Naive thymus-derived CD8-positive, alpha-beta T cell (primary cell): ENCODE data around the gene LRRC56. TPM values are rescaled to one million over a fixed set of nuclear protein-coding genes. Genes with fewer than 3 reads are reported as not detected.
"Not testable (repeated sequence)": the region's sequence is repeated elsewhere in the genome, so short reads cannot be mapped to it uniquely, and the experiment has no call there.

ENCODE experiments used
- ATAC-seq, 2 donors: fragments of 150-1000 bp; cut with Tn5 transposase in 1 of 2; sonication (Bioruptor Pico), chemical (Tn5 transposase) in 1 of 2; 1 replicate in 1 of 2; 2 replicates in 1 of 2; pipeline ENCODE4 v1.10.0; 2021; ENCODE audit warnings: mild to moderate bottlenecking in 2 of 2, moderate library complexity in 2 of 2
- POLR2A ChIA-PET: fragments of 350-600 bp; sonication (Branson Sonifier 250); formaldehyde crosslinking; loops from one replicate; lab custom pipeline; 2021; ENCODE audit warnings: antibody characterized with exemption; lab: Charles Lee
- DNase-seq, 10 donors: peaks; one replicate each; pipeline versions ENCODE4 v3.0.0 to v3.0.0-alpha.2; 2020 to 2022
- H3K27ac Mint-ChIP-seq, 10 donors: one replicate each; pipeline ENCODE4 v1.8.0; 2020 to 2022; ENCODE audit warnings: mild to moderate bottlenecking in 10 of 10, mixed read lengths in 10 of 10, moderate library complexity in 4 of 10, inconsistent platforms in 1 of 10
- H3K27me3 Mint-ChIP-seq, 5 donors: one replicate each; pipeline ENCODE4 v1.8.0; 2021 to 2022; ENCODE audit warnings: mixed read lengths in 5 of 5
- H3K36me3 Mint-ChIP-seq, 3 donors: one replicate each; pipeline ENCODE4 v1.8.0; 2020 to 2022; ENCODE audit warnings: mixed read lengths in 3 of 3, mild to moderate bottlenecking in 2 of 3, inconsistent platforms in 1 of 3
- H3K4me1 Mint-ChIP-seq, 4 donors: one replicate each; pipeline ENCODE4 v1.8.0; 2021 to 2022; ENCODE audit warnings: mixed read lengths in 4 of 4
- H3K4me3 Mint-ChIP-seq, 10 donors: one replicate each; pipeline ENCODE4 v1.8.0; 2020 to 2022; ENCODE audit warnings: mild to moderate bottlenecking in 10 of 10, mixed read lengths in 10 of 10, moderate library complexity in 6 of 10, inconsistent platforms in 1 of 10
- H3K9me3 Mint-ChIP-seq, 9 donors: one replicate each; pipeline ENCODE4 v1.8.0; 2020 to 2022; ENCODE audit warnings: mixed read lengths in 9 of 9, mild to moderate bottlenecking in 3 of 9, inconsistent platforms in 1 of 9, moderate library complexity in 1 of 9
- polyA plus RNA-seq, 3 donors: library from polyadenylated mRNA; unstranded; fragments of 300-500 nt; fragmentation: Illumina TruSeq; gene quantifications; one replicate each; pipeline ENCODE4 v1.2.3, GENCODE V29; 2021
- total RNA-seq, 8 experiments: library from RNA in 2 of 8; stranded (reverse) in 2 of 8; gene quantifications; one replicate each; pipeline ENCODE4 v1.2.3 and lab custom pipeline; 2021 to 2026

LRRC56 gene
- total and polyA plus RNA-seq, 5 experiments from 2014 or later, result 0.32 to 5.2 (median 1.1) TPM

DNA sequence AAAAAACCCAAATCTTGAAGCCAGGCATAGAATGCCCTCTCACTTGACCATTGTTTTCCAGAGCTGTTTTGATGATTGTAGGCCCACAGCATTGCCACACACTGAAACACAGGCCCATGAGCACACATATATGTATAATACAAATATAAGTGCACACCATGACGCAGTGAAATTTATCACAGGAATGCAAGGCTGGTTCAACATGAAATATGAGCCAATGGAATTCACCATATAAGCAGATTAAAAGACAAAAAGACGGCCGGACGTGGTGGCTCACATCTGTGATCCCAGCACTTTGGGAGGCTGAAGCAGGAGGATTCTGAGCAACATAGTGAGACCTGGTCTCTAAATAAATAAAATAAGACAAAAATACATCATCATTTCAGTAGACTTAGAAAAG lies 20.9 kb upstream of the LRRC56 start:
- H3K9me3 Mint-ChIP-seq, result peaks cover 0 to 7% (median 0%) of the 10 kb centered on the region in 9 donors
- H3K4me1 Mint-ChIP-seq, result peaks cover 2 to 12% (median 7%) of the 10 kb centered on the region in 4 donors
- ATAC-seq (no peak), DNase-seq (no peak)
- POLR2A ChIA-PET, result interaction anchor here (0.6 kb wide), 1 partner anchor 237 kb away, joined by 4 read pairs; no protein-coding TSS in a partner anchor
- H3K27me3 Mint-ChIP-seq, result no peaks in the 10 kb centered on the region
- peak overlapping the region in 3 of 10 donors; percentile 31 to 54 (median 42) for H3K27ac Mint-ChIP-seq
- peaks cover 0 to 14% (median 5%) of the 10 kb centered on the region in 3 donors for H3K36me3 Mint-ChIP-seq
- no peak overlapping the region for H3K4me3 Mint-ChIP-seq

DNA sequence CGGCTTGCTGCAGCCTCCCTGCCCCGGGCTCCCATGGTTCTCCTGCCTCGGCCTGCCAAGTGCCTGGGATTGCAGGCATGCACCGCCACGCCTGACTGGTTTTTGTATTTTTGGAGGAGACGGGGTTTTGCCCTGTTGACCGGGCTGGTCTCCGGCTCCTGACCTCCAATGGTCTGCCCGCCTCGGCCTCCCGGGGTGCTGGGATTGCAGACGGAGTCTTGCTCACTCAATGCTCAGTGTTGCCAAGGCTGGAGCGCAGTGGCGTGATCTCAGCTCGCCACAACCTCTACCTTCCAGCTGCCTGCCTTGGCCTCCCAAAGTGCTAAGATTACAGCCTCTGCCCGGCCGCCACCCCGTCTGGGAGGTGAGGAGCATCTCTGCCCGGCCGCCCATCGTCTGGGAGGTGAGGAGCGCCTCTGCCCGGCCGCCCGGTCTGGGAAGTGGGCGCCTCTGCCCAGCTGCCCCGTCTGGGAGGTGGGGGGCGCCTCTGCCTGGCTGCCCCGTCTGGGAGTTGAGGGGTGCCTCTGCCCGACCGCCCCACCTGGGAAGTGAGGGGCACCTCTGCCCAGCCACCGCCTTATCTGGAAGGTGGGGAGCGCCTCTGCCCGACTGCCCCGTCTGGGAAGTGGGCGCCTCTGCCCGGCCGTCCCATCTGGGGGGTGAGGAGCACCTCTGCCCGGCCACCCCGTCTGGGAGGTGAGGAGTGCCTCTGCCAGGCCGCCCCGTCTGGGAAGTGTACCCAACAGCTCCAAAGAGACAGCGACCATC lies 20.2 kb upstream of the LRRC56 start:
- Mint-ChIP-seq H3K4me1 (peaks cover 2 to 12% (median 7%) of the 10 kb centered on the region in 4 donors), H3K36me3 (peaks cover 0 to 10% (median 5%) of the 10 kb centered on the region in 3 donors), H3K27ac (peak overlapping the region in 1 of 10 donors; percentile 56)
- POLR2A ChIA-PET, ATAC-seq, H3K4me3 Mint-ChIP-seq, DNase-seq, H3K9me3 Mint-ChIP-seq, H3K27me3 Mint-ChIP-seq: not testable (repeated sequence)

DNA sequence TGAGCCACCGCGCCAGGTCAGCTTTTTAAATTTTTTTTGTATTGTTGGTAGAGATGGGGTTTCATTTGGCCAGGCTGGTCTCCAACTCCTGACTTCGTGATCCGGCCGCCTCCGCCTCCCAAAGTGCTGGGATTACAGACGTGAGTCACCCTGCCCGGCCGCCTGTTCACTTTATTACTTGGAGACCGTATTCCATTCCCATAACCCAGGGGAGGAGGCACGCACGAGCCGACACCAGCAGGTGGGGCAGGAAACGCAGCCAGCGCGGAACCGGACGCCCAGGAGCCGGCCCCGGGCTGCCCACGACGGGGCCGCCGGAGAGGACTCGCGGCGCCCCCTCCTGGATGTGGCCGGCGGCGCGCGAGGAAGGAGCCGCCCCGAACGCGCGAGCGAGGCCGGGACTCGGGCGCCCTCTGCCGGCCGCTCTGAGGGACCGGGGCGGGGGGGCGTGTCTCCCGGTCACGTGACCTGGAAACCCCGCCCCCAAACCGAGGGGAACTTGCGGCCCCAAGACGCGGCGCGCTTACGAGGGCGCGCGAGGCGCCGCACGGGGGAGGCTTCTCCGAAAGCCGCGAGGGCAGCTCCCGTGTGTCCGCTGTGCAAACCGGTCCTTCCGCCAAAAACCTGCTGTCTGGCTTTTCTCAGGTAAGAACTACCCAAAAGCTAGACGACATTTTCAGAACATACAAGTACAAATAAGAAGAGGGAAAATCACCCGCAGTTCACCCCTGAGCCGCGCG lies 18.7 kb upstream of the LRRC56 start:
- ATAC-seq (peak; percentile 89 to 92), DNase-seq (peak; percentile 80 to 96 (median 88))
- Mint-ChIP-seq H3K27ac (peak overlapping the region in 7 of 10 donors; percentile 67 to 90 (median 83)), H3K4me1 (peaks cover 2 to 12% (median 6%) of the 10 kb centered on the region in 4 donors), H3K4me3 (peak overlapping the region; percentile 75 to 93 (median 86)), H3K36me3 (peaks cover 0 to 5% (median 5%) of the 10 kb centered on the region in 3 donors), H3K9me3 (peaks cover 0 to 7% (median 0%) of the 10 kb centered on the region in 9 donors), H3K27me3 (no peaks in the 10 kb centered on the region)
- POLR2A ChIA-PET, result interaction anchor here (0.6 to 1.8 kb wide), 9 partner anchors 9 to 229 kb away, joined by 3 to 9 read pairs (median 3); partner anchors contain the start of gene RNH1

DNA sequence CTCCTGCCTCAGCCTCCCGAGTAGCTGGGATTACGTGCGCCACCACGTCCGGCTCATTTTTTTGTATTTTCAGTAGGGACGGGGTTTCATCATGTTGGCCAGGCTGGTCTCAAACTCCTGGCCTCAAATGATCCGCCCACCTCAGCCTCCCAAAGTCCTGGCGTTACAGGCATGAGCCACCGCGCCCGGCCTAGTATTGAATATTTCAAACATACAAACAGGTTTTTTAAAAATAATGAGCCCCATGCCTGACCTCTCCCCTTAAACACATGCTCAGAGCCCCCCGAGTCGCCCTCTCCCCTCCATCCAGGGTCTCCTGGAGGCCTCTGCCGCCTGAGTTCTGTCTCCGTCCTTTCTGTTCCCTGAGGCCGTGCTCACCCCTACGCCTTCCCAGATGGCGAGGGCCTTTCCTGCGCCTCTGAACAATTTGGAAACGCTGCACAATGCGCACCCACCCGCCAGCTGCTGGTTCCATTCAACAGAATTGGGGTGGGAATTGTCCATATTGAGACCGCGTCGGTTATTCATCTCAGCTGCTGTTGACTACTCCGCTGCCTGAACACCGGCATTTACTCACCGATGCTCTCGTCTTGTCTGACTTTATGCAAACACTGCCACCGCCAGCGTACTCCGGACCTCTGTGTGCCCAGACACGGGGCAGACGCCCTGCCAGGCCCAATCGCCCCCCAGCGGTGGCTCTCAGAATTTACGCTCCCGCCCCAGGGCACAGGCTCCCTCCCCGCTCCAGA lies 16.7 kb upstream of the LRRC56 start:
- Mint-ChIP-seq H3K9me3 (peaks cover 0 to 7% (median 0%) of the 10 kb centered on the region in 9 donors), H3K4me3 (no peak overlapping the region), H3K27me3 (peaks cover 0 to 1% (median 0%) of the 10 kb centered on the region in 5 donors), H3K4me1 (peaks cover 4 to 12% (median 6%) of the 10 kb centered on the region in 4 donors), H3K27ac (no peak overlapping the region), H3K36me3 (peaks cover 0 to 5% (median 0%) of the 10 kb centered on the region in 3 donors)
- POLR2A ChIA-PET, result no interaction called here
- ATAC-seq, result no peak
- peak in 1 of 10 donors; percentile 37 for DNase-seq

DNA sequence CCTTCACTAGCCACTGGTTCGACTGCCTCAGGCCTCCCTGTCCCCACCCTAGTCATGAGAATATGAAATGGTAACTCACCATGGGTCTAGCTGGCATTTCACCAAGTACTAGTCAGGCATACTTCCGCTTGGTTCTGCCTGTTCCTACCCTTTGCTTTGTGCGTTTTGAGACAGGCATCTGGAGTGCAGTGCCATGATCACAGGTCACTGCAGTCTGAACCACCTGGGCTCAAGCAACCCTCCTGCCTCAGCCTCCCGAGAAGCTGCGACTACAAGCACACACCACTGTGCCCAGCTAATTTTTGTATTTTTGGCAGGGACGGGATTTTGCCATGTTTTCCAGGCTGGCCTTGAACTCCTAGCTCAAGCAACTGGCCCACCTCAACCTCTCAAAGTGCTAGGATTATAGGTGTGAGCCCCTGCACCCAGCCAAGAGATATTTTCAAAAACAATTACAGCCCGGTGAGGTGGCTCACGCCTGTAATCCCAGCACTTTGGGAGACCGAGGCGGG lies 16.1 kb upstream of the LRRC56 start:
- Mint-ChIP-seq H3K4me1 (peaks cover 4 to 12% (median 6%) of the 10 kb centered on the region in 4 donors), H3K9me3 (peaks cover 0 to 7% (median 0%) of the 10 kb centered on the region in 9 donors), H3K27ac (no peak overlapping the region), H3K4me3 (no peak overlapping the region), H3K36me3 (peaks cover 0 to 5% (median 0%) of the 10 kb centered on the region in 3 donors), H3K27me3 (peaks cover 0 to 2% (median 0%) of the 10 kb centered on the region in 5 donors)
- no peak for ATAC-seq
- DNase-seq, result no peak
- POLR2A ChIA-PET, result no interaction called here

DNA sequence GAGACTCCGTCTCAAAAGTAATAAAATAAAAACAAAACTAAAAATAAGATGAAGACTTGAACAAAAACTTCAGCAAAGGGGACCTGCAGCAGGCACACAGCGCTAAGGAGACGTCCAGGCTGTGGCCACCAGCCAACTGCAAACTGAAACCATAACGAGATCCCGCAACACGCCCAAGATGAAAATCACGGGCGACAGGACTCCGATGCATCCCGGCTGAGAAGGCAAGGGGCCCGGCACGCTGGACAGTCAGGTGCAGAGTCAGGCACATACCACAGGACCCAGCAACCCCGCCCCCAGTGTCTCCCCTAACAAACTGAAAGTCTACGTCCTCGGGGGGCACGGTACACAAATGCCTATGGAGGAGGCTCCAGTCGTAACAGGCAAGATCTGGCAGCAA lies 11.1 kb upstream of the LRRC56 start:
- Mint-ChIP-seq H3K4me3 (no peak overlapping the region), H3K27ac (no peak overlapping the region), H3K36me3 (peaks cover 0 to 3% (median 0%) of the 10 kb centered on the region in 3 donors), H3K9me3 (no peaks in the 10 kb centered on the region), H3K27me3 (peaks cover 0 to 2% (median 0%) of the 10 kb centered on the region in 5 donors), H3K4me1 (peaks cover 0 to 2% (median 0%) of the 10 kb centered on the region in 4 donors)
- no peak for ATAC-seq
- POLR2A ChIA-PET, result interaction anchor here (0.7 kb wide), 1 partner anchor 9 kb away, joined by 3 read pairs; the partner anchor contains the start of gene HRAS
- DNase-seq, result no peak

DNA sequence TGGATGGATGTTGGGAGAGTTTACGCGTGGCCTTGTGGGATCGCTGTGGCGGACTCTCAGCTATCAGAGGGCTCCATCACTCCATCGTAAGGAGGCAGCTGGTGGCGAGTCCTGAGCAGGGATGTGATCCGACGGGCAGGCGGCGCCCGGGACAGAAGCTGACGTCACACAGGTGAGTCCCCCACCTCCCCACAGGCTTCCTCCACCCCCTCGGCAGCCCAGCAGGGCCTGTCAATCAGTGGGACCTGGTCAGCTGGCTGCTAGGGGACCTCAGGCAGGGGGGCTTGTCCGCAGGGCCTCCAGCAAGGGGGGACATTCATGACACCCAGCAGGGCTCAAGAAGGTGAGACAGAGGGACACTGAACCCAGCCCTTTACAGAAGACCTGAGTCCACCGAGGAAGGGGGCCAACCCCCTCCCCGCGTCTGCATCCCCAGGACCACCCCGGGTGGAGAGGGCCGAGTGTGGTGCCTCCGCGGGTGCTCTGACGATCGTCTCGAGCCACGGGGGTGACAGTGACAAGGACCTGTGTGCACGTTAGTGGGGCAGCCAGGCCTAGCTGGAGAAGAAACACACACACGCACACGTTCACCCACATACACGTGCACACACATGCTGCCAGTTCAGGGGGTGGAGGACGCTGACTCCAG lies 9.0 kb upstream of the LRRC56 start:
- DNase-seq (no peak), ATAC-seq (no peak)
- H3K27me3 Mint-ChIP-seq, result peaks cover 0 to 2% (median 0%) of the 10 kb centered on the region in 5 donors
- no peaks in the 10 kb centered on the region for H3K9me3 Mint-ChIP-seq
- H3K4me1 Mint-ChIP-seq, result peaks cover 0 to 2% (median 0%) of the 10 kb centered on the region in 4 donors
- POLR2A ChIA-PET, result interaction anchor here (0.5 to 1.1 kb wide), 4 partner anchors 12 to 238 kb away, joined by 3 to 4 read pairs (median 3); partner anchors contain the start of gene IRF7
- peaks cover 0 to 13% (median 0%) of the 10 kb centered on the region in 3 donors for H3K36me3 Mint-ChIP-seq
- H3K27ac Mint-ChIP-seq, result no peak overlapping the region
- H3K4me3 Mint-ChIP-seq, result no peak overlapping the region

DNA sequence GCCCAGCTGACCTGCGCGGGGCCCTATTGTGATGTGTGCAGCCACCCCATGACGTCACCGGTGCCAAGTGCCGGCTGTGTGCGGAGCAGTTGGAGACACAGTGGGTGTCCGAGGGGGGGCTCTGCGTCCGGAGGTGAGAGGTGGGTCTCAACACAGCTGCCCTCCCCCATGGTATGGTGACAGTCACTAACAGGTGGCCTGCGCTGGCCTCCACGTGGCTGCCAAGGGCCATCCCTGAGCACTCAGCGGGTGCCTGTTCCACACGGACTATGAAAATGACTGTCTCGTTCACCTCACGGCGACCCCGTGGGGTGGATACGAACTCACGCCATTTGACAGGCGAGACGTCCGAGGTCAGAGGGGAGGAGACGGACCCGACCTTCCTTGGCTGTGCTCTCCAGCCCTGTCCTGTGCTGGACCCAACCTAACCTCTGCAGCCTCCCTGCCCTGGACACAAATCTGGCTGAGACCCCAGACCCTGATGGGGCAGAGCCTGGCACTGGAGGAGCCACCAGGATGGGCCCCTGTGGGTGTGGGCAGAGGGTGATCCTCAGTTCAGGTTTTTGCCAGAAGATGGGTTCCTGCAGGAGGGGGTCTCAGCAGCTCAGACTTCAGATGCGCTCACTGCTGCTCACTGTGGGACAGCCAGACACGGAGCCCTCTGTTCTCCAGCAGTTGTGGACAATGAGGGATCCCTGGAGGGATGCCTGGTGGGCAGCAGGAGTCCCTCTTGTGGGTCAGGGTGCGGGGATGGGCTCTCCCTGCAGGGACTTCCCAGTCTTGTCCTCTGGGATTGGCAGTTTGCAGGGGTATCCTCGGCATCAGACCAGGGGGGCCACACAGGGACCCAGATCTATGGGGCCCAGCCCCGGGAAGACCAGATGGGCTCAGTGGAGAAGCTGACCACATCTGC lies 8.3 kb upstream of the LRRC56 start:
- H3K27ac Mint-ChIP-seq, result peak overlapping the region in 1 of 10 donors; percentile 52
- H3K27me3 Mint-ChIP-seq, result peaks cover 0 to 2% (median 0%) of the 10 kb centered on the region in 5 donors
- POLR2A ChIA-PET, result interaction anchor here (1.1 kb wide), 1 partner anchor 11 kb away, joined by 3 read pairs; no protein-coding TSS in a partner anchor
- peaks cover 0 to 13% (median 0%) of the 10 kb centered on the region in 3 donors for H3K36me3 Mint-ChIP-seq
- DNase-seq, result no peak
- peaks cover 0 to 4% (median under 1%) of the 10 kb centered on the region in 4 donors for H3K4me1 Mint-ChIP-seq
- no peak overlapping the region for H3K4me3 Mint-ChIP-seq
- no peak for ATAC-seq
- no peaks in the 10 kb centered on the region for H3K9me3 Mint-ChIP-seq

DNA sequence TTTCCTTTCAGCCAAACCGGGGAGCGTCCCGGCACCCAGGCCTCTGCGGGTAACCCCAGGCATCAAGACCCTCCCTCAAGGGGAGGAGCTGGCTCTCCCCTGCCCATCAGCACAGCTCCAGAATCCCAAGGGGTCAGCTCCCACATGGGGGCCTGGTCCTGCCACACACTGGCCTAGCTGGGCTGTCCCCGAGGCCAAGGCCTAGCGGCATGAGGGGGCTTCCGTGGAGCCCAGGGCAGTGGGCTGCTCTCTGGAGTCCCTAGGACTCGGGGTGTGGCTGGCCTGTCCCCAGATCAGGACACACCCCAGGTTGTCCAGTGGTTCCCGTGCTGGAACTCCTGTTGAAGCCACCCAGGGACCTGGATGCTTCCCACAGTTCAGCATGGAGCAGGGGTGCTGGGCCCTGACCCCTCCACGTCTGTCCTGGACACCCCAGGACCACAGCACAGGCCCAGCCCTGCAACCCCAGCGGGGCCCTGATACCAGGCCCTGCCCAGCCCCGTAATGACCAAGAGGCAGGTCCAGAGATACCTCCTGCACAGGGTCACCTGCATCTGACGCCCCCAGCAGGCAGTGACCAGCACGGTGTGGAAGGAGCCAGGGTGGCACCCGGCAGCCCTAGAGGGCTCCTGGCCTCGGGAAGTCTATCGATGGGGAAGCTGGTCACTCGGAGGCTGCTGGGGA lies 7.5 kb upstream of the LRRC56 start:
- H3K36me3 Mint-ChIP-seq, result peaks cover 0 to 13% (median 0%) of the 10 kb centered on the region in 3 donors
- peaks cover 0 to 5% (median 0%) of the 10 kb centered on the region in 4 donors for H3K4me1 Mint-ChIP-seq
- no peak overlapping the region for H3K4me3 Mint-ChIP-seq
- H3K9me3 Mint-ChIP-seq, result no peaks in the 10 kb centered on the region
- DNase-seq (no peak), ATAC-seq (no peak)
- H3K27me3 Mint-ChIP-seq, result peaks cover 0 to 2% (median 0%) of the 10 kb centered on the region in 5 donors
- POLR2A ChIA-PET, result no interaction called here
- H3K27ac Mint-ChIP-seq, result no peak overlapping the region
